Aorta (tissue), 5 donors: ENCODE measurements around the gene CHRNA10. TPM values are rescaled to one million over a fixed set of nuclear protein-coding genes. Genes with fewer than 3 reads are reported as not detected.

Experiments
- ATAC-seq: fragments of 200-7000 bp; cut with Tn5 transposase; one replicate; pipeline ENCODE4 v1.9.1; 2022; ENCODE audit warnings: moderate library complexity; ENCODE audit not compliant: low FRiP score
- DNase-seq, 2 donors: peaks; one replicate each; pipeline ENCODE4 v3.0.0-alpha.2; 2020
- H3K27ac ChIP-seq, 2 donors: one replicate each; pipeline ENCODE4 v1.5.1; 2013; ENCODE audit warnings: low read length in 2 of 2, mild to moderate bottlenecking in 2 of 2, moderate library complexity in 2 of 2, control low read depth in 1 of 2, inconsistent platforms in 1 of 2, low read depth in 1 of 2
- H3K27me3 ChIP-seq, 2 donors: one replicate each; pipeline ENCODE4 v1.6.1; 2013; ENCODE audit warnings: control low read depth in 1 of 2, low read length in 1 of 2, mild to moderate bottlenecking in 1 of 2, moderate library complexity in 1 of 2; ENCODE audit not compliant: insufficient read depth in 2 of 2, control insufficient read depth in 1 of 2
- H3K36me3 ChIP-seq, 2 donors: one replicate each; pipeline ENCODE4 v1.6.1; 2013; ENCODE audit warnings: control low read depth in 1 of 2, low read length in 1 of 2, mild to moderate bottlenecking in 1 of 2; ENCODE audit not compliant: insufficient read depth in 2 of 2, control insufficient read depth in 1 of 2
- H3K4me1 ChIP-seq, 2 donors: one replicate each; pipeline ENCODE4 v1.6.1; 2013; ENCODE audit warnings: low read length in 2 of 2, control low read depth in 1 of 2, mild to moderate bottlenecking in 1 of 2, moderate library complexity in 1 of 2; ENCODE audit not compliant: insufficient read depth in 2 of 2, control insufficient read depth in 1 of 2
- H3K4me3 ChIP-seq, 2 donors: one replicate each; pipeline ENCODE4 v1.5.1; 2013; ENCODE audit warnings: low read length in 2 of 2, control low read depth in 1 of 2, mild to moderate bottlenecking in 1 of 2
- H3K9me3 ChIP-seq: one replicate; pipeline ENCODE4 v1.6.1; 2013; ENCODE audit warnings: mild to moderate bottlenecking, low read length; ENCODE audit not compliant: control insufficient read depth
- WGBS, 2 donors: extraction: QIAGEN DNeasy Blood & Tissue Kit; methylation state at CpG; one replicate each; pipeline ENCODE4 v1.1.7; 2013; 5-methylcytosine and 5-hydroxymethylcytosine counted together
- intact Hi-C, 2 donors: fragments of 100-400 bp; cut with DNase I; formaldehyde crosslinking; loops; one replicate each; pipeline versions ENCODE4 v1.14.2 to v1.15.0; 2022
- polyA plus RNA-seq, 2 donors: library from polyadenylated mRNA; stranded (reverse); fragments of 200-250 nt; gene quantifications; one replicate each; pipeline ENCODE4 v1.2.3, GENCODE V29; 2013
- total RNA-seq, 2 donors: library from RNA; stranded (reverse); fragmentation: NEBNext Ultra II Directional; extraction: Animal tissue kit (Norgen Biotek cat#: 25700); gene quantifications; one replicate each; pipeline ENCODE4 v1.2.1, GENCODE V29; 2021
- donor health status: healthy with polysubstance abuse.
- donor health status: Bipolar disorder and iron deficiency.
- donor health status: DM: no; HTN: no; CAD: no.
- donor health status: DM: no; HTN: no; CAD: no.
- donor health status: DM: yes; HTN: yes; CAD: no.

Gene CHRNA10
- total and polyA plus RNA-seq, 4 donors, result 0.13 to 4.0 (median 1.3) TPM

GRCh38 chr11:3631331-3631730, 39.9 kb downstream of the CHRNA10 start:
- DNase-seq (no peak), ATAC-seq (no peak)
- H3K4me1 ChIP-seq, result no peaks in the 10 kb centered on the region
- H3K27ac ChIP-seq, result no peak overlapping the region
- H3K27me3 ChIP-seq, result no peaks in the 10 kb centered on the region
- WGBS, 2 donors, result 84 to 93% methylated on average over 4 of the region's 4 CpGs
- H3K36me3 ChIP-seq, result no peaks in the 10 kb centered on the region
- H3K4me3 ChIP-seq, result no peak overlapping the region
- no peaks in the 10 kb centered on the region for H3K9me3 ChIP-seq
- intact Hi-C loops, result no loop called here

- DNase-seq (peak in 1 of 2 donors; percentile 33), ATAC-seq (no peak)
- H3K4me3 ChIP-seq, result no peak overlapping the region
- H3K9me3 ChIP-seq, result no peaks in the 10 kb centered on the region
- H3K27ac ChIP-seq, result no peak overlapping the region
- intact Hi-C loops, result no loop called here
- 95 to 97% methylated on average over 1 of the region's 1 CpG for WGBS, 2 donors
- H3K27me3 ChIP-seq, result no peaks in the 10 kb centered on the region
- no peaks in the 10 kb centered on the region for H3K36me3 ChIP-seq
- H3K4me1 ChIP-seq, result no peaks in the 10 kb centered on the region
Measured at GRCh38 chr11:3627291-3627690, 43.9 kb downstream of the CHRNA10 start.

GRCh38 chr11:3626250-3626960, 44.8 kb downstream of the CHRNA10 start:
- WGBS, 2 donors, result 86 to 89% methylated on average over 23 of the region's 23 CpGs
- Histone ChIP-seq H3K27ac (no peak overlapping the region), H3K27me3 (no peaks in the 10 kb centered on the region), H3K4me3 (no peak overlapping the region), H3K9me3 (no peaks in the 10 kb centered on the region), H3K4me1 (no peaks in the 10 kb centered on the region), H3K36me3 (no peaks in the 10 kb centered on the region)
- DNase-seq (peak; percentile 79 to 90), ATAC-seq (no peak)
- intact Hi-C loops, result no loop called here

- H3K27me3 ChIP-seq, result no peaks in the 10 kb centered on the region
- peak in 1 of 2 donors; percentile 21 for DNase-seq
- intact Hi-C loops, result no loop called here
- 60 to 66% methylated on average over 8 of the region's 8 CpGs for whole genome bisulfite sequencing, 2 donors
- no peak overlapping the region for H3K4me3 ChIP-seq
- no peaks in the 10 kb centered on the region for H3K4me1 ChIP-seq
- H3K9me3 ChIP-seq, result no peaks in the 10 kb centered on the region
- H3K36me3 ChIP-seq, result no peaks in the 10 kb centered on the region
- ATAC-seq, result no peak
- H3K27ac ChIP-seq, result no peak overlapping the region
Measured at GRCh38 chr11:3623767-3624458, 47.3 kb downstream of the CHRNA10 start.

- no peaks in the 10 kb centered on the region for H3K27me3 ChIP-seq
- 95 to 97% methylated on average over 5 of the region's 5 CpGs for WGBS, 2 donors
- no peak for ATAC-seq
- H3K4me1 ChIP-seq, result no peaks in the 10 kb centered on the region
- peak in 1 of 2 donors; percentile 26 for DNase-seq
- H3K9me3 ChIP-seq, result no peaks in the 10 kb centered on the region
- no peak overlapping the region for H3K4me3 ChIP-seq
- intact Hi-C loops, result no loop called here
- no peak overlapping the region for H3K27ac ChIP-seq
- no peaks in the 10 kb centered on the region for H3K36me3 ChIP-seq
Measured at GRCh38 chr11:3623121-3623520, 48.1 kb downstream of the CHRNA10 start.

- Histone ChIP-seq H3K27me3 (no peaks in the 10 kb centered on the region), H3K9me3 (no peaks in the 10 kb centered on the region), H3K4me1 (no peaks in the 10 kb centered on the region), H3K36me3 (no peaks in the 10 kb centered on the region), H3K27ac (no peak overlapping the region), H3K4me3 (no peak overlapping the region)
- WGBS, 2 donors, result 75 to 78% methylated on average over 4 of the region's 4 CpGs
- ATAC-seq (no peak), DNase-seq (peak in 1 of 2 donors; percentile 24)
- intact Hi-C loops, result no loop called here
Measured at GRCh38 chr11:3622521-3622920, 48.7 kb downstream of the CHRNA10 start.

GRCh38 chr11:3617990-3618389, 53.2 kb downstream of the CHRNA10 start:
- H3K27me3 ChIP-seq, result no peaks in the 10 kb centered on the region
- no peak overlapping the region for H3K27ac ChIP-seq
- H3K4me1 ChIP-seq, result no peaks in the 10 kb centered on the region
- H3K4me3 ChIP-seq, result no peak overlapping the region
- DNase-seq (peak in 1 of 2 donors; percentile 9), ATAC-seq (no peak)
- H3K9me3 ChIP-seq, result no peaks in the 10 kb centered on the region
- intact Hi-C loops, result no loop called here
- WGBS, 2 donors, result 85 to 87% methylated on average over 8 of the region's 8 CpGs
- H3K36me3 ChIP-seq, result no peaks in the 10 kb centered on the region

GRCh38 chr11:3616721-3617460, 54.3 kb downstream of the CHRNA10 start:
- Histone ChIP-seq H3K27me3 (no peaks in the 10 kb centered on the region), H3K4me1 (no peaks in the 10 kb centered on the region), H3K27ac (no peak overlapping the region), H3K4me3 (no peak overlapping the region), H3K36me3 (no peaks in the 10 kb centered on the region), H3K9me3 (no peaks in the 10 kb centered on the region)
- WGBS, 2 donors, result 78 to 79% methylated on average over 25 of the region's 25 CpGs
- intact Hi-C loops, result no loop called here
- ATAC-seq (no peak), DNase-seq (peak in 1 of 2 donors; percentile 60)
